ENCODE measurements around the gene SLC17A9. TPM values are rescaled to one million over a fixed set of nuclear protein-coding genes. Genes with fewer than 3 reads are reported as not detected.

SLC17A9 gene
- total and polyA plus RNA-seq, 2 experiments from 2014 or later, result 1.8 to 3.2 TPM

GRCh38 chr20:62907384-62908317 is 44.9 kb upstream of the SLC17A9 start:
- H3K4me3 ChIP-seq, result no peak overlapping the region
- peak in 1 of 2 donors; percentile 30 for DNase-seq (ENCODE audit: low read depth in 1 of 2, low spot score in 1 of 2)
- H3K27ac ChIP-seq, result no peak overlapping the region
- TF ChIP-seq CTCF (IDR thresholded peaks at IDR 0.05; ENCODE audit: low read depth, low read length), result peak; percentile 46
- no peaks in the 10 kb centered on the region for H3K4me1 ChIP-seq (ENCODE audit: low read depth)
- H3K9me3 ChIP-seq (ENCODE audit: low read depth), result no peaks in the 10 kb centered on the region
- H3K36me3 ChIP-seq, result peaks cover 84% of the 10 kb centered on the region
- H3K27me3 ChIP-seq, result no peaks in the 10 kb centered on the region

GRCh38 chr20:62908971-62909791 is 43.3 kb upstream of the SLC17A9 start:
- no peak overlapping the region for H3K4me3 ChIP-seq
- TF ChIP-seq CTCF (IDR thresholded peaks at IDR 0.05; ENCODE audit: low read depth, low read length), result no peak
- no peak for DNase-seq (ENCODE audit: low read depth in 1 of 2, low spot score in 1 of 2)
- H3K4me1 ChIP-seq (ENCODE audit: low read depth), result peaks cover 7% of the 10 kb centered on the region
- H3K36me3 ChIP-seq, result peaks cover 73% of the 10 kb centered on the region
- no peaks in the 10 kb centered on the region for H3K9me3 ChIP-seq (ENCODE audit: low read depth)
- H3K27ac ChIP-seq, result no peak overlapping the region
- no peaks in the 10 kb centered on the region for H3K27me3 ChIP-seq

- H3K4me3 ChIP-seq, result no peak overlapping the region
- H3K27ac ChIP-seq, result no peak overlapping the region
- no peaks in the 10 kb centered on the region for H3K9me3 ChIP-seq (ENCODE audit: low read depth)
- peaks cover 65% of the 10 kb centered on the region for H3K36me3 ChIP-seq
- no peaks in the 10 kb centered on the region for H3K27me3 ChIP-seq
- H3K4me1 ChIP-seq (ENCODE audit: low read depth), result peaks cover 18% of the 10 kb centered on the region
- TF ChIP-seq CTCF (IDR thresholded peaks at IDR 0.05; ENCODE audit: low read depth, low read length), result no peak
- no peak for DNase-seq (ENCODE audit: low read depth in 1 of 2, low spot score in 1 of 2)
These were observed 42.2 kb upstream of the SLC17A9 start for GRCh38 chr20:62910217-62910766.

GRCh38 chr20:62910777-62911497 is 41.6 kb upstream of the SLC17A9 start:
- H3K36me3 ChIP-seq, result peaks cover 58% of the 10 kb centered on the region

More at GRCh38 chr20:62910777-62911497, 41.6 kb upstream of the SLC17A9 start:
- Histone ChIP-seq H3K4me1 (ENCODE audit: low read depth) (peaks cover 20% of the 10 kb centered on the region), H3K27me3 (no peaks in the 10 kb centered on the region), H3K27ac (no peak overlapping the region), H3K9me3 (ENCODE audit: low read depth) (no peaks in the 10 kb centered on the region), H3K4me3 (no peak overlapping the region)
- DNase-seq (ENCODE audit: low read depth in 1 of 2, low spot score in 1 of 2), result no peak
- TF ChIP-seq CTCF (IDR thresholded peaks at IDR 0.05; ENCODE audit: low read depth, low read length), result no peak
